ENCODE measurements around the gene REPIN1.

REPIN1 gene

DNA sequence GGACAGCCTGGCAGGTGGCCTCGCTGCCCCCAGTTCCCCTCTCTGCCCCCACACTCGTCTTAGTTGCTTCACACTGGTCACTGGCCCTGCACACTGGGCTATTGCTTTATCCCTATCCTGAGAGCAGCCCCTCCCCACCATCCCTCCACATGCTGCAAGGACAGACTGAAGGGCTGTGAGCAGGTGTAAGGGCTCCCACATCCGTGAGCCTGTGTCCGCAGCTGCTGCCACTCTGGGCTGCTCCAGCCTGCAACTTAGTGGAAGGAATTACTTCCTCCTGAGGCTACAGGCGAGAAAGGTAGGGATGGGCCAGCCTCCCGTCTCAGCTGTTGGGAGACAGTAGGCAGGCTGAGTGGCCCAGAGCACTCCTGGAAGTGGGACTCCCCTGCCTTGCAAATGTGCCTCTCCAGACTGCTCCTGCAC is 31.0 kb upstream of the REPIN1 start:
- no peak for DNase-seq

DNA sequence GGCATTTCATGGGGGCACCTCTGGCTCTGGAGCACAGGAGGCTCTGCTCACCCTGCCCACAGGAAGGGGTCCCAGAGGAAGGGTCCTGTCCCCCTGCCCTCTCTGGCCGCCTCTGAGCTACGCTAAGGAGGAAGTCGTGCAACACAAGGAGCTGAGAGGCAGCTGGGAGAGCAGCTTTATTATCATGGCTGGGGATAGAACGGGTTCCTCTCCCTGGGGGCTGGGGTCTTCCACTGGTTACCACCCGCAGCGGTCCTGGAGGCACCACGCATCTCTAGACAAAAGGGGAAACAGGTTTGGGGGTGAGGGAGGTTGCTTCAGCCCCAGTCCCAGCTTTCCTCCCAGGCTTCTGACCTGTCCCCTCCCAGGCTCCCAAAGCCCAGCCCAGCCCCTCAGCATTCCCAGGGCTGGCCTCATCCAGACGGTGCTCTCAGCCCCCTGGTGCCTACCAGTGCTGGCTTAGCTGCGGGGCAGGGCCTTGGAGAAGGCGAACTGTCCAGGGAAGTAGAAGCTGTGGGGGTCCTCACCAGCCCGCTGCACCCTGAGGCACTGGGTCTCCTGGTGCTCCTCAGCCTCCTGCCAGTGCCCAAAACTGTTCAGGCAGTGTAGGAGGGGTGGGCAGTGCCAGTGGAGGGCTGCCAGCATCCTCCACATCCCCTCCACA is 30.3 kb upstream of the REPIN1 start:
- DNase-seq, result no peak

DNA sequence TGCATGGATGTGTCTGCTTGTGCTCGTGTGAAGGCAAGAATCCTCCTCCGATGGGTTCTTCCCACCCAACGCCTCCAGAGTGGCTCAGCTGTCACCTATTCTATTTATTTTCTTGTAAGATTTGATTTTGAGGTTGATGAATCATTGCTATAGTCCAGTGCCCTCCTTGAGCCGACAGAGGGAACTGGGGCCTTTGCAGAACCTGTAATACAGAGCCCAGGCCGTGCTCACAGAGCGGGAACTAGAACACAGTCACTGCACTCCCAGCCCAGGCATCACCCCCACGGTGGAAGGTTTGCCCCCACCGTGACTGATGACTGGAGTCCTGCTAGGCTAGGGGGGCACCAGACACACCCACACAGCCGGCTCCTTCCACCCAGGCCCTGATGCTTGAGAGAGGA is 29.2 kb upstream of the REPIN1 start:
- DNase-seq, result no peak

DNA sequence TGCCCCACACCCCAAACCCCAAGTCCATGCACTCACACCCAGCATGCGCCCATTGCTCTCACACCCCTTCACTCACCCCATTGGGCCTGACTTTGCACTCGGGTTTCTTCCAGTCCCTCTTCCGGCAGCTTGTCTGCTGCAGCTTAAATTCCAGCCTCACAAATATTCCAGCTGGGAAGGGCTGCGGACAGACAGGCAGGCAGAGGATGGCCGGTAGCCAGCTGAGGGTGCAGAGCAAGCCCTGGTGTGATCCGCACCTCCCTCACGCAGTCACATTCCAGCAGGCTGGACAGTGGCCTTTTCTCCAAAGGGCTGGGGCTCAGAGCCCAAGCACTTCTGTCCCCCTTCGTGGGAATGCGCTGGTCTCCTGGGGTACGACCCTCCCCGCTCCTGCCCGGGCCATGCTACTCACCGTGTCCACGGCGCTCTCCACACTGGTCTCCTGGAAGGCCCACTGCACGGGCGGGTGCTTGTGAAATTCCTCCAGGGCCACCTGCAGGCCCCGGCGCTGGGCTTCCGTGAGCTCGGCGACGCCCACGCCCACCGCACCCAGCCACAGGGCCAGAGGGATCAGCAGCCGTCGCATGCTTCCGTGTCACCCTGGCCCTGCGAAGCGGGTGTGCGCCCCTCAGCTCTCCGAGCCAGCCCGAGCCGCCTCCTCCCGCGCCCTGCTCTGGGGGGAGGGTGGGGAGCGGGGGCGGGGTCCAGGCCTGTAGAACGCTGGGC is 28.4 kb upstream of the REPIN1 start:
- DNase-seq, result no peak

DNA sequence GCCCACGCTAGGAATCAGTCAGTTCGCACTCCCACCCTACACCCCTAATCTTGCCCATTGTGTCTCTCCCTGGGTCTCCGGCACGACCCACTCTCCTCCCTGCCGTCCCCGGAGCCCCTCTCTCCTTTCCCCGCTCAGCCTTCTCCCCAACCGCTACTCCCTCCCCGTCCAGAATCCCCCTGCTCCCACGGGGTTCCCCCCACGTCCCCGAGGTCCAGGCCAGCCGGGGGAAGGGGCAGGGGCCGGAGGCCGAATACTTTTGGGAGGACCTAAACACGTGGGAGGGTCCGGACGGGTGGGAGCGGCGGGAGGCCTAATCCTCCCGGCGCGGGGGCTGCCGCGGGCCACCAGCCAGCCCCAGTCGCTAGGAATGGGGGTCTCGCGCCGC is 27.8 kb upstream of the REPIN1 start:
- no peak for DNase-seq

DNA sequence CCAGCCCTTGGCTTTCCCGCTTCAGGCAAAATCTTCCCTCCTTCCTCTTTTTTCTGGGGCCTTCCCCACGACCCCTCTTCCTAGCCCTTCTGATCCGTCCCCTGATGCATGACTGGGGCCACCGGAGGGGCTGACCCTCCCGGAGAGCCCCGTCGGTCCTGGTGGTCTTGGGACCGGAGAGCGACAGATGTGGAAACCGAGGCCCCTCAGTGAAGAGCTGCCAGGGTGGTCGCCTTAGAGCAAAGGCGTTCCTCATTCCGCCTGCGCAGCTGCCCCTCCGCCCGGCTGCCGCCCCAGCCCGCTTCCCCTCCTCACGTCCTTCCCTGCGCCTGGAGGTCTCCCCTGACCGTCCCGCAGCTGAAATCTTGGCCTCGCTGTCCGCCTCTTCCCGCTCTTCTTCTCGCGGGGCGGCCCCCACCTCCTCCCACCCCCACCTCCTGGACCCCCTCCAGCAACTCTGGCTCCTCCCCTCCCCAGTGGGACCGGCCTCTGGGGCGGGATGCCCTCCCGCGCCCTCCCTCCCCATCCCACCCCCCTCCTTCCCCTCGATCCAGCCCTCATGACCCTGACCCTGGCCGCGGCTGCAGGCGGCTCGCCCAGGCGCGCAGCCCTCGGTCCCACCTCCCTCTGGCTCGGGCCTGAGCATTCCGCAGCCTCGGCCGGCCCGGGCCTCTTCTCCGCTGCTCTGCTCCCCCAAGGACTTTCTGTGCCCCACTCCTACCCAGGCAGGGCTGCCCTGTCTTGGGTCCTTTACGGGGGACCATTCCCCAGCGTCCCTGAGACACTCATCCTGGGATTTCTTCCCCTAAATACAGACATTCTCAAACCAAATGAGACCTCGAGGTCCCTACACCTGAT is 27.1 kb upstream of the REPIN1 start, which contains the start of gene RARRES2:
Gene RARRES2 (minus strand): TSS at position 367 of the 858 bp plus-strand sequence. CDS start 1,020 bp downstream, outside the sequence.
- no peak for DNase-seq

DNA sequence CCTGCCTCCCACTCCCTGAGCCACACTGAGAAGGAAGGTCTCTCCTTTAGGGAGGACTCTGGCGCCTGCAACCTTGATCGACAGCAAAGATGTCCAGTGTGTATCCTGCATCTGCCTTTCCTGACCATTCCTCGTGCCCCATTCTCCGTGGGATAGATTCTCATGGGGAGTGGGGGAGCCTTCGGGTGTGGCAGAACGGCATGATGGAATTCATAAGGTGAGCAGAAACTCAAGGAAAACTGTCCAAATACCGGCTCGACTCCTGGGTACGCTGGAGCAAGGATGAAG is 26.6 kb upstream of the REPIN1 start:
- DNase-seq, result no peak

DNA sequence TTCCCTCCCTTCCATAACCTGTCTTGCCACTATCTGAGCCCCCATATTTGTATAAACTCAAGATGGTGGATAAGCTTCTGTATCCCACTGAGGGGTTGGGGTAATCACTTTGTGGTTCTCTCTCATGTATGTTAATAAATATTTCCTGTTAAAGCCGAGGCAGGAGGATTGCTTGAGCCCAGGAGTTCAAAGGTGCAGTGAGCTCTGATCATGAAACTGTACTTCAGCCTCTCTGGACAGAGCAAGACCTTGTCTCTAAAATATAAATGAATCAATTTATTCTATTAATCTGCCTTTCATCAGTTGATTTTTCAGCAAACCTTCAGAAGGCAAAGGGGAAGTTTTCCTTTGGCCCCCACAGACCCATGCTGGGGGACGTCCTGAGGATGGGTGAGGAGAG is 25.4 kb upstream of the REPIN1 start:
- DNase-seq, result no peak

DNA sequence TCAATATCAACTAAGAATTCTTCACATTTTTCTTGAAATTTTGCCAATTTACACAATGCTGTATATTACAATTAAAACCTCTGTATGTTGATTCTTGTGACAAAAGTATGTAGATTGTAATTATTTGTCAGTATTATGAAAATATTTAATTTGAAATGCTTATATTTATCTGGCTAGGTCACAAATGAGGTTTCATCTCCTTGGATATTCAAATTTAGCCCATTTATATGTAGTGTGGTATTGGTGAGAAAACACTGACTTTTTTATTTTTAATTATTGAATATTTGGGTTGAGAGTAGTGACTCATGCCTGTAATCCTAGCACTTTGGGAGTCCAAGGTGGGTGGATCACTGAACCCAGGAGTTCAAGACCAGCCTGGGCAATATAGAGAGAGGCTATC is 24.3 kb upstream of the REPIN1 start:
- no peak for DNase-seq

DNA sequence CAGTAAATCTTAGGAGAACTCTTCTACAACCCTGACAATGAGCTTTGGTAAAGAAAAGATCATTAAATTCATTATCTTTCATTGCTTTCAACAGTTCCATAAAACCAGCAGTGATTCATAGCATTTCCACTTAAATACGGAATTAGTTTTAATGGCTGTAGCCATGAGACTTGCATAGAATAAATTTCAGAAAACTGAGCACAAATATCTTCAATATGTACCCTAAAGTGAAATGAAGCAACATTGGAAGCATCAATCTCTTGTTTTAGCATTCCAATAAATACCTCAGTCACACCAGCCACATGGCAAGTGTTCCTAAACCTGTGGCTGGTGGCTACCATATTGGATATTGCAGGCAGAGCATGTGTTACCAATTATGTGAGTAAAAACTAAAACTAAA is 23.6 kb upstream of the REPIN1 start:
- DNase-seq, result no peak

DNA sequence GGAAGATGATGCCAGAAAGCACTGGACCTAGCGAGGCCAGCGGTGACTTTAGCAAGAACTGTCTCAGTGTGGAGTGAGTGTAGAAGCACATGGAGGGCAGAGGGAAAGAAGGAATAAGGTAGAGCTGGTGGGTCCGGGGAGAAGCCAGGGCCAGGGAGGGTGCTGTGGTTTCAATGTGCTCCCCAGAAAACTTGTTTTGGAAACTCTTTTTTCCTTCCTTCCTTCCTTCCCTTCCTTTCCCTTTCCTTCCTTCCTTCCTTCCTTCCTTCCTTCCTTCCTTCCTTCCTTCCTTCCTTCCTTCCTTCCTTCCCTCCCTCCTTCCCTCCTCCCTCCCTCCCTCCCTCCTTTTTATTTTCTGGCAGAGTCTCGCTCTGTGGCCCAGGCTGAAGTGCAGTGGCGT is 21.7 kb upstream of the REPIN1 start:
- DNase-seq, result no peak

DNA sequence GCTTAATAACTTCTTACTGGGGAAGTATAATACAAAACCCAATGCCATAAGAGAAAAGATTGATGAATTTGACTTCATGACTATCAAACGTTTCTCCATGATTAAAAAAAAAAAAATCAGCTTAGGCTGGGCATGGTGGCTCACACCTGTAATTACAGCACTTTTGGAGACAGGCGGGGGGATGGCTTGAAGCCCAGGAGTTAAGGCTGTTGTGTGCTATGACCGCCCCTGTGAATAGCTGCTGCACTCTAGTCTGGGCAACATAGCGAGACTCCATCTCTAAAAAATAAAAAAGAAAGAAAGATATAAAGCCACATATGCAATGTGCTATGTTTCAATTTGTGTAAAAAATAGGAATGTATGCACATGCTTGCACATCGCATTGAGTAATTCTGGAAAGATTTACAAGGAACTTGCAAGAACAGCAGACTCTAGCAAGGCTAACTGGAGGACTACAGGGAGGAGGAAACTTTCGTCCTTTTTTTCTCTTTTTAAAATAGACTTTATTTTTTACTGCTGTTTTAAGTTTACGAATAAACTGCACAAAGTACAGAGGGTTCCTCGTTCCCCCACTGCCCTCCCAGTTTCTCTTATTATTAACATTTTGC is 16.9 kb upstream of the REPIN1 start:
- no peak for DNase-seq

DNA sequence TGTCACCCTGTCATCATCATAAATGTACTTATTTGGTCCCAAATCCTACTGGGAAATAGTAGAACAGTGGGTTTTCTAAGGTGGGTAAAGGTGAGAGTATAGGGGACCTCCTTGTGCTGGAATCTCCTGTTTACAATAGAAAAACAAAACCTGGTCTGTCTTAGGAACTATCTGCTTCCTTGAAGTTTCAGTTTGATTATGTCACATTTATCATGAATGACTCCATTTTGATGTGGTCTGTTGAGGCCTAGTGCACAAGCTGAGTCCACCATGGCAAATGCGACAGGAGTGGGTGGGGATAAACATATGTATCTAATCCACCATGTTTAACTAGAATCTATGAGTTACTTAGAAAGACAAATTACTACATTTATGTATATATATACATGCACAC is 13.0 kb upstream of the REPIN1 start:
- DNase-seq, result no peak

DNA sequence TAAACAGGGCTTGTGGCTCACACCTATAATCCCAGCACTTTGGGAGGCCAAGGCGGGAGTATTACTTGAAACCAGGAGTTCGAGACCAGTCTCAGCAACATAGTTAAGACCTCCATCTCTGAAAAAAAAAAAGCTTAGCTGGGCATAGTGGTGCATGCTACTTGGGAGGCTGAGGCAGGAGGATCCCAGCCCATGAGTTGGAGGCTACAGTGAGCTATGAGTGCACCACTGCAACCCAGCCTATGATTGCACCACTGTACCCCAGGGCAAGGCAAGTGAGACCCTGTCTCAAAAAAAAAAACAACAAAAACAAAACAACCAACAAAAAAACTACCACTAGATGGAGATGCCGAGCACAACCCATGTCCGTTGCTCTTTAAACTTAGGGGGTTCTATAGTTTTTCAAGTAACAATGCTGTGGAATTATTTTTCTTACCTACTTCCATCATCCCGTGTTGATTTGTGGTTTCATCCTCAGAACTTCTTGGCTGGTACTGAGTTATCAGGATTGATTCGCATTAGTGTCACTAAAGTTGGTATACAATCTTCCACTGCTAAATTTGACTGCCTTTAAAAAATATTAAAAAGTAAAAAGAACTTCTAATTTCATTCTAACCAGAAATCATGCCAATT is 12.2 kb upstream of the REPIN1 start:
- no peak for DNase-seq

DNA sequence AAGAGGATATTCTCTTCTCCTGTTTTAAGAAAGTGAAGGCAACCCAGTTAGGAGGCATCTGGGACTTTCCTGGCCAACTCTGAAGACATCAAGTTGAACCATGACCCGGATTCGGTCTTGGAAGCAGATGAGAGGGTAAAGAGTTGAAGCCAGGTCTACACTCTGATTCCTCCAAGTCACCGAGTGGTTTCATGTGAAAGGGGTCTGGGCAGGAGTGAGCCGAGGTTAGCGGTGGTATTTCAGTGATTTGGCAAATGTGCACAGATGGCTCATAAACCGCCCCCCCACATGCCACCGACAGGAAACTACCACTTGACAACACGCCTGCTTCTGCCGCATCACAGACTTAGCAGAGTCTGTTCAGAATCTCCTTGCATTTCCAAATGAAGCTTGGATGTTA is 11.4 kb upstream of the REPIN1 start:
- peak; percentile 65 for DNase-seq

DNA sequence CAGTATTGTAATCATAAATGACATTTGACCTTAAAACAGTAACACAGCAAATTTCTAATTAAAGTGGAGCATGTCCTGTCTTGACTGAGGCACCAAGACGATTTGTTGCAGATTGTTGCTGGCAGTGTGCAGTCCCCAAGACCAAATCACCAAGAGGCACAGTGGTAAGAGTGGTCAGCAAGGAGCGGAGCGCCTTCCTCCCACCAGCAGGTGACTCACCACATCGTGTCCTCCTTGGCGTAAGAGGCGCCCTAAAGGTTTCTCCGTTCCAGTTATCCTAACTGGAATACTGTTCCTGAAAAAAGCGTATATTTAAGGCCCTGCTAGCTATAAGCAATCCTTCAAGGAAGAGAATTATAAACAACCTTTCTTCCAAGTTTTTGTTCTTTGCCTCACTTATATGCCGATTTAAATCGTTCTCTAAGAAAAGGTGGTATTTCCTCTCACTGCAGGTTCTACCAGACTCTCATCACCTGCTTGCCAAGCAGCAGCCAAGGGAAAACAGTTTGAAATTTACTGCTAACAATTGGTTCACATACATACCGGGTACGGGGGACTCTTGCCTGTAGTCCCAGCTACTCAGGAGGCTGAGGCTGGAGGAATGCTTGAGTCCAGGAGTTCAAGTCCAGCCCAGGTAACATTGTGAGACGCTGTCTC is 10.7 kb upstream of the REPIN1 start:
- DNase-seq, result no peak

DNA sequence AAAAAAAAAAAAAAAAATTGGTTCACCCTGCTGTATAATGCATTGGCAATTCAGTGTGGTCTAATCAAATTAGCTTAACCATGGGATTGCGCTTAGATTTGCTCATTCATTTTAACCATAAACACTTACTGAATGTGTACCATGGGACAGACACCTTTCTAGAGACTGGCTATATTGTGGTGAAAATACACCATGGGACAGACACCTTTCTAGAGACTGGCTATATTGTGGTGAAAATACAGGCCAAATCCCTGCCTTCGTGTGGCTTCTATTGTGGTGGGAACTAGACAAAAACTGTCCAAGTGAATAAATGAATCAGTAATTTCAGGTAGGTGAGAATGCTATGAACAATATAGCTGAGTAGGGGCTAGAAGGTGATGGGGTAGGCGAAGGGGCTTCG is 10.2 kb upstream of the REPIN1 start:
- DNase-seq, result no peak

DNA sequence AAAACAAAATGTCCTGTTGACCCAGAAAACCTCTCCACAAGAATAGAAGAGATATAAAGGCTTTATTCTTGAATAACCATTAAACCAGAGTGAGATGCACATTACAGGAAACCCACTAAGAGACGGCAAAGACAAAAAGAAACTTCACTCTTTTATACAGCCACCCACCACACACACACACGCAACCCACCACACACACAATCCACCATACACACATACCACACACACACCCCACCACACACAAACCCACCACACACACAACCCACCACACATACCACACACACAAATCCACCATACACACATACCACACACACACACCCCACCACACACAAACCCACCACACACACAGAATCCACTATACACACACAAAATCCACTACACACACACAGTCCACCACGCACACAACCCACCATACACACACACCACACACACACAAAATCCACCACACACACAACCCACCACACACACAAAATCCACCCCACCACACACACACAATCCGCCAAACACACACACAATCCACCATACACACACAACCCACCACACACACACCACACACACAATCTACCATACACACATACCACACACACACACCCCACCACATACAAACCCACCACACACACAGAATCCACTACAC is 9.5 kb upstream of the REPIN1 start:
- no peak for DNase-seq

DNA sequence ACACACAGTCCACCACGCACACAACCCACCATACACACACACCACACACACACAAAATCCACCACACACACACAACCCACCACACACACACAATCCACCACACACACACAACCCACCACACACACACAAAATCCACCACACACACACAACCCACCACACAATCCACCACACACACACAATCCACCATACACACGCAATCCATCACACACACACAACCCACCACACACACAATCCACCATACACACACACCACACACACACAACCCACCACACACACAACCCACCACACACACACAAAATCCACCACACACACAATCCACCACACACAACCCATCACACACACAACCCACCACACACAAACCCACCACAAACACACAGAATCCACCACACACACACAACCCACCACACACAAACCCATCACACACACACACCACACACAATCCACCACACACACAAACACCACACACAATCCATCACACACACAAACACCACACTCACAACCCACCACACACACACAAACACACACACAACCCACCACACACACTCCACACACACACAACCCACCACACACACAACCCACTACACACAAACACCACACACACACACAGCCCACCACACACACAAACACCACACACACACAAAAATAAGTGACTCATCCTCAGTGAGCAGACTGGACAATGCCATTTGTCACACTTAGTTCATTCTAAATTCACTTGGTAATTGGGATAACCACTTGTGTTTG is 8.8 kb upstream of the REPIN1 start:
- no peak for DNase-seq

DNA sequence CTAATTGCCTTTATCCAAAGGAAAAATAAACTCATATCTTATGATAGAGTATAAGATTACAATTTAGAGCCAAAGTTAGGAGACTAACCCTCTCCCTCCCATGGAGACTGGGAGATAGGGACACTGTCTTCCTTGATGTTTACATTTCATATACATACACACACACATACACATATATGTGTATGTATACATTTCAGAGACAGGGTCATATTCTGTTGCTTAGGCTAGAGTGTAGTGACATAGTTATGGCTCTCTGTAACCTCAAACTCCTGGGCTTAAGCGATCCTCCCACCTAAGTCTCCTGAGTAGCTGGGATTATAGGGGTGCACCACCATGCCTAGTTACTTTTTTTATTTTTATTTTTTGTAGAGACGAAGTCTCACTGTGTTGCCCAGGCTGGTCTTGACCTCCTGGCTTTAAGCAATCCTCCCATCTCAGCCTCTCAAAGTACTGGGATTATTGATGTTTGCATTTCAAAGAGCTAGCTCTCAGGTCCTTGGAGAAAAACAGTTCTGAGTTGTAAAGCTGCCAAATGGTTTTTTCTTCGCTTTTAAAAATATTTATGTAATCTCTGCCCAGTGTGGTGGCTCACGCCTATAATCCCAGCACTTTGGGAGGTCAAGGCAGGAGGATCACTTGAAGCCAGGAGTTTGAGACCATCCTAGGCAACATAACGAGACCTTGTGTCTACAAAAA is 8.1 kb upstream of the REPIN1 start:
- DNase-seq, result no peak

DNA sequence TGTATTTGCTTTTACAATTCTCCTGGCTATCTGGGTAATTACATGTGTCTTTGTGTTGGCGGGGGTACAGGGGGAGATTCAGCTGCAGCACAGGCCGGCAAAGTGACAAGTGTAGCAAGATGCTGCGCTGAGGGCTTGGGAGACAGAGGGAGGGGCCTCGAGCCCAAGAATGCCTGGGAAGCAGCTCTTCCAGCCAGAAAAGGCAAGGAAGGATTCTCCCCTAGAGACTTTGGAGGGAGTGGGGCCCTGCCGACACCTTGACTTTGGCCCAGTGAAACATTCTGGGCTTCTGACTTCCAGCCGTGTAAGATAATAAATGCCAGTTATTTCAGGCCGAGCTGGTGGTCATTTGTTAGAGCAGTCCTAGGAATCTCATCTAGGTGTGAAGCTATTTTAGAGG is 7.2 kb upstream of the REPIN1 start:
- no peak for DNase-seq

Data from stimulated activated CD4-positive, alpha-beta T cell treated with anti-CD3 and anti-CD28 coated beads, Interleukin-4, amount 100 ng/mL, for 1 hour (primary cell).